H1 (cell line): ENCODE measurements around the gene ACTR2. TPM values are rescaled to one million over a fixed set of nuclear protein-coding genes. Genes with fewer than 3 reads are reported as not detected.

Source experiments
- CTCF ChIA-PET: fragments of 300-600 bp; sonication (Branson Sonifier 250); formaldehyde crosslinking; loops from one replicate; lab custom pipeline; 2021; ENCODE audit not compliant: partially characterized antibody; lab: Charles Lee
- POLR2A ChIA-PET: fragments of 300-600 bp; sonication (Branson Sonifier 250); formaldehyde crosslinking; loops from one replicate; lab custom pipeline; 2021; ENCODE audit warnings: inconsistent platforms; ENCODE audit not compliant: partially characterized antibody; lab: Charles Lee
- DNase-seq, 2 experiments: peaks; one replicate each; pipeline versions ENCODE4 v3.0.0 to v3.0.0-alpha.2; 2010 to 2022; ENCODE audit warnings: low spot score in 2 of 2, low read depth in 1 of 2, mixed read lengths in 1 of 2
- FAIRE-seq: peaks from 2 replicates; lab custom pipeline; 2011; peaks lifted over from hg19 to GRCh38; lab: Jason Lieb, UNC
- H2AFZ ChIP-seq: 2 replicates; pipeline ENCODE4 v1.8.1; 2012; ENCODE audit warnings: low read length, inconsistent platforms
- H2AK5ac ChIP-seq: 2 replicates; pipeline ENCODE4 v1.6.1; 2013; ENCODE audit warnings: low read depth, low read length
- H2BK120ac ChIP-seq: replicated peaks from 2 replicates; pipeline ENCODE3; 2013; ENCODE audit warnings: low read depth, low read length, inconsistent platforms
- H2BK12ac ChIP-seq: 2 replicates; pipeline ENCODE4 v1.6.1; 2013; ENCODE audit warnings: low read depth, low read length
- H2BK15ac ChIP-seq: 2 replicates; pipeline ENCODE4 v1.6.1; 2013; ENCODE audit warnings: low read length
- H2BK20ac ChIP-seq: 2 replicates; pipeline ENCODE4 v1.6.1; 2013; ENCODE audit warnings: low read length
- H2BK5ac ChIP-seq: 2 replicates; pipeline ENCODE4 v1.6.1; 2013; ENCODE audit warnings: low read depth, low read length
- H3K14ac ChIP-seq: 2 replicates; pipeline ENCODE4 v1.6.1; 2013; ENCODE audit warnings: inconsistent platforms; ENCODE audit not compliant: insufficient read length
- H3K18ac ChIP-seq: 2 replicates; pipeline ENCODE4 v1.6.1; 2013; ENCODE audit warnings: low read length; ENCODE audit errors: extremely low read depth
- H3K23ac ChIP-seq: 2 replicates; pipeline ENCODE4 v1.6.1; 2013; ENCODE audit warnings: inconsistent platforms; ENCODE audit not compliant: insufficient read length
- H3K23me2 ChIP-seq: 2 replicates; pipeline ENCODE4 v1.6.1; 2013; ENCODE audit warnings: low read depth, low read length
- H3K27ac ChIP-seq: 2 replicates; pipeline ENCODE4 v1.6.1; 2011; ENCODE audit warnings: low read depth, low read length, inconsistent platforms
- H3K27me3 ChIP-seq, 4 experiments: replicated peaks in 1 of 4; 1 replicate in 1 of 4; 2 replicates in 3 of 4; pipeline versions ENCODE4 v1.6.1 to v1.8.1; 2011 to 2013; ENCODE audit warnings: low read length in 3 of 4, mild to moderate bottlenecking in 3 of 4, inconsistent platforms in 2 of 4, mixed read lengths in 2 of 4, moderate library complexity in 1 of 4; ENCODE audit not compliant: control insufficient read depth in 3 of 4, insufficient read depth in 3 of 4; ENCODE audit errors: extremely low read depth in 1 of 4
- H3K36me3 ChIP-seq, 4 experiments: 2 replicates each; pipeline versions ENCODE4 v1.6.1 to v1.8.1; 2011 to 2013; ENCODE audit warnings: mild to moderate bottlenecking in 4 of 4, low read length in 3 of 4, moderate library complexity in 2 of 4, control low read depth in 1 of 4, inconsistent platforms in 1 of 4; ENCODE audit not compliant: insufficient read depth in 4 of 4, control insufficient read depth in 2 of 4
- H3K4ac ChIP-seq: replicated peaks from 2 replicates; pipeline ENCODE3; 2013; ENCODE audit warnings: low read length, low read depth, mixed read lengths, inconsistent platforms; ENCODE audit not compliant: insufficient read length
- H3K4me1 ChIP-seq, 4 experiments: replicated peaks in 1 of 4; 1 replicate in 1 of 4; 2 replicates in 3 of 4; pipeline versions ENCODE4 v1.6.1 to v1.8.1; 2011 to 2013; ENCODE audit warnings: low read length in 3 of 4, inconsistent platforms in 2 of 4, mixed read lengths in 1 of 4; ENCODE audit not compliant: insufficient read depth in 4 of 4, control insufficient read depth in 3 of 4
- H3K4me2 ChIP-seq, 2 experiments: 2 replicates each; pipeline versions ENCODE4 v1.6.1 to v1.8.1; 2011 to 2013; ENCODE audit warnings: low read depth in 2 of 2, low read length in 2 of 2, control low read depth in 1 of 2, inconsistent platforms in 1 of 2, mild to moderate bottlenecking in 1 of 2; ENCODE audit not compliant: insufficient read depth in 1 of 2
- H3K4me3 ChIP-seq, 4 experiments: fragments of 200-600, 300-600 bp in 1 of 4; sonication (generic), shearing (Covaris generic), sonication (Bioruptor Twin) in 1 of 4; 2 replicates each; pipeline versions ENCODE4 v1.5.1 to v1.8.1; 2011 to 2016; ENCODE audit warnings: low read length in 4 of 4, low read depth in 3 of 4, control low read depth in 2 of 4, inconsistent platforms in 2 of 4, mild to moderate bottlenecking in 2 of 4, mixed read lengths in 1 of 4, moderate library complexity in 1 of 4; ENCODE audit not compliant: insufficient read depth in 2 of 4; ENCODE audit errors: extremely low read depth in 1 of 4
- H3K56ac ChIP-seq: replicated peaks from 2 replicates; pipeline ENCODE3; 2013; ENCODE audit warnings: low read depth, mild to moderate bottlenecking, mixed read lengths, low read length, inconsistent platforms; ENCODE audit not compliant: insufficient read length
- H3K79me1 ChIP-seq: 2 replicates; pipeline ENCODE4 v1.6.1; 2013; ENCODE audit warnings: low read depth, low read length, control low read depth
- H3K79me2 ChIP-seq, 2 experiments: 2 replicates each; pipeline versions ENCODE4 v1.6.1 to v1.8.1; 2012 to 2013; ENCODE audit warnings: low read length in 2 of 2, mild to moderate bottlenecking in 2 of 2, inconsistent platforms in 1 of 2; ENCODE audit not compliant: insufficient read depth in 2 of 2, control insufficient read depth in 1 of 2
- H3K9ac ChIP-seq, 4 experiments: replicated peaks in 1 of 4; 1 replicate in 1 of 4; 2 replicates in 3 of 4; pipeline versions ENCODE4 v1.6.1 to v1.8.1; 2011 to 2013; ENCODE audit warnings: low read depth in 3 of 4, low read length in 3 of 4, control low read depth in 2 of 4, mild to moderate bottlenecking in 2 of 4, moderate library complexity in 2 of 4, inconsistent platforms in 1 of 4; ENCODE audit errors: extremely low read depth in 1 of 4
- H3K9me3 ChIP-seq, 2 experiments: 2 replicates each; pipeline versions ENCODE4 v1.6.1 to v1.8.1; 2012 to 2013; ENCODE audit warnings: mild to moderate bottlenecking in 2 of 2, moderate library complexity in 2 of 2, control low read depth in 1 of 2, inconsistent platforms in 1 of 2, low read depth in 1 of 2, low read length in 1 of 2, mixed read lengths in 1 of 2; ENCODE audit not compliant: insufficient read depth in 2 of 2
- H4K20me1 ChIP-seq, 2 experiments: replicated peaks in 1 of 2; 2 replicates each; pipeline versions ENCODE3 to v1.8.1; 2011 to 2013; ENCODE audit warnings: inconsistent platforms in 2 of 2, low read length in 2 of 2, mild to moderate bottlenecking in 1 of 2; ENCODE audit not compliant: insufficient read depth in 2 of 2, control insufficient read depth in 1 of 2
- H4K5ac ChIP-seq: 2 replicates; pipeline ENCODE4 v1.6.1; 2013; ENCODE audit warnings: low read length, low read depth, mixed read lengths, inconsistent platforms; ENCODE audit not compliant: insufficient read length
- H4K8ac ChIP-seq: 2 replicates; pipeline ENCODE4 v1.8.0; 2013; ENCODE audit warnings: mild to moderate bottlenecking, moderate library complexity, low read length, inconsistent platforms; ENCODE audit not compliant: insufficient read depth; ENCODE audit errors: extremely low read depth
- H4K91ac ChIP-seq: replicated peaks from 2 replicates; pipeline ENCODE3; 2013; ENCODE audit warnings: low read length, mixed read lengths, inconsistent platforms; ENCODE audit not compliant: insufficient read length
- ATF3 ChIP-seq: IDR thresholded peaks from 2 replicates; pipeline ENCODE4 v1.6.1; 2011; ENCODE audit warnings: low read depth, mild to moderate bottlenecking, low read length; ENCODE audit not compliant: insufficient read depth
- BCL11A ChIP-seq, 2 experiments: IDR thresholded peaks; one replicate each; pipeline ENCODE4 v1.6.1; 2011; ENCODE audit warnings: low read depth in 2 of 2, low read length in 2 of 2, mild to moderate bottlenecking in 2 of 2
- JUND ChIP-seq: IDR thresholded peaks from 2 replicates; pipeline ENCODE4 v1.6.1; 2011; ENCODE audit warnings: mild to moderate bottlenecking, improper control_type of control experiment, low read length
- RFX5 ChIP-seq: IDR thresholded peaks from 2 replicates; pipeline ENCODE4 v1.6.1; 2011; ENCODE audit warnings: low read depth, low read length, improper control_type of control experiment, borderline replicate concordance
- RNF2 ChIP-seq: fragments of 200-900, 300-1000 bp; sonication (generic); IDR thresholded peaks from 2 replicates; pipeline ENCODE4 v1.7.1; 2016; ENCODE audit warnings: borderline replicate concordance, low read depth, mild to moderate bottlenecking, antibody characterized with exemption, low read length; ENCODE audit not compliant: poor library complexity, severe bottlenecking; ENCODE audit errors: missing control alignments
- WGBS, 2 experiments: shearing (Covaris generic) in 1 of 2; methylation state at CpG; one replicate each; pipeline versions ENCODE4 v1.1.6 to v1.1.7; 2013 to 2015; ENCODE audit warnings: low lambda C conversion rate in 2 of 2, mixed read lengths in 2 of 2, inconsistent platforms in 1 of 2, low coverage in 1 of 2, missing lambda C conversion rate in 1 of 2; ENCODE audit not compliant: insufficient replicate concordance in 2 of 2, insufficient coverage in 1 of 2, insufficient read length in 1 of 2; ENCODE audit errors: extremely low coverage in 1 of 2, missing lambda C conversion rate in 1 of 2; 5-methylcytosine and 5-hydroxymethylcytosine counted together
- polyA plus RNA-seq, 7 experiments: library from polyadenylated mRNA; depleted of rRNA in 3 of 7; stranded (reverse) in 5 of 7; unstranded in 2 of 7; fragments of >200 nt in 5 of 7; fragments of 200-250 nt in 2 of 7; gene quantifications; 1 replicate in 5 of 7; 2 replicates in 1 of 7; 4 replicates in 1 of 7; pipeline versions ENCODE4 v1.2.1 to v1.2.3, GENCODE V29; 2011 to 2013; ENCODE audit warnings: missing spikeins in 2 of 7, mixed read lengths in 2 of 7
- total RNA-seq: library from RNA; stranded (reverse); fragmentation: NEBNext Ultra II Directional; extraction: Animal tissue kit (Norgen Biotek cat#: 25700); gene quantifications from 2 replicates; pipeline ENCODE4 v1.2.1, GENCODE V29; 2021

Gene ACTR2
- total and polyA plus RNA-seq, 2 of the 8 experiments (the other 6 are each of a cell fraction or from before 2014, with no cell fraction given): 28.3 to 171 TPM

DNA sequence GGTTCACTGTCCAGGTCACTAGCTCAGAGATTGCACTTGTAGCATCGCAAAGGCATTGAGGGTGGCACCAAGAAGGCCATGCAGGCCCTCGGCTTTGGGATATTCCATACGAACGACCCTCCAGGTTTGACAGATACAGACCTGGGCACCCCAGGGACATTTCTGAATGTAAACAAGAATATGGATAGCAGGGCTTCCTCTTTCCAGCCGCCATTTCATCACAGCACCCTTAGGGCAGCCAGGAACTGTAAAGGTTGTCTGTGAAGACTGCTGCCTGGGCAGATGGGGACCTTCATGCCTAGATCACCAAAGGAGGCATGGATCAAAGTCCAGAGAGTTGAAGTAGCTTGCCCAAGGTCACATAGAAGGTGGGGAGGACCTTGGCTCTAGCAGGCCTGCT, 70.5 kb downstream of the ACTR2 start:
- ChIA-PET CTCF (interaction anchor here (1.1 kb wide), 2 partner anchors 19 to 1731 kb away, joined by 3 read pairs; no protein-coding TSS in a partner anchor), POLR2A (no interaction called here)
- Histone ChIP-seq H3K23me2 (no peaks in the 10 kb centered on the region), H3K4me3 (no peak overlapping the region), H3K27ac (no peak overlapping the region), H3K9ac (no peak overlapping the region), H2BK20ac (no peak overlapping the region), H3K9me3 (no peaks in the 10 kb centered on the region), H2BK15ac (no peak overlapping the region), H2BK5ac (no peak overlapping the region), H3K23ac (no peak overlapping the region), H3K27me3 (no peaks in the 10 kb centered on the region; a peak in 1 of 7 replicates), H2BK120ac (no peak overlapping the region), H4K91ac (no peak overlapping the region), H2AFZ (no peak overlapping the region), H3K14ac (no peak overlapping the region), H3K4me2 (no peak overlapping the region), H2BK12ac (no peak overlapping the region), H3K79me2 (no peaks in the 10 kb centered on the region), H3K56ac (no peak overlapping the region), H4K20me1 (no peaks in the 10 kb centered on the region), H3K36me3 (no peaks in the 10 kb centered on the region), H3K4ac (no peak overlapping the region), H4K5ac (no peak overlapping the region), H2AK5ac (no peak overlapping the region), H4K8ac (no peak overlapping the region), H3K4me1 (peaks cover 0 to 22% (median 9%) of the 10 kb centered on the region in 4 experiments; a peak in 5 of 7 replicates), H3K79me1 (no peaks in the 10 kb centered on the region), H3K18ac (no peak overlapping the region)
- DNase-seq (no peak), FAIRE-seq (no peak)
- WGBS, 2 experiments: 98% methylated on average over 5 of the region's 5 CpGs; no CpG with 5 or more reads in 1 of the 2 experiments
- TF ChIP-seq JUND: no peak
- no peak for TF ChIP-seq ATF3
- no peak for TF ChIP-seq BCL11A (IDR thresholded peaks at IDR 0.05; ENCODE audit: low read depth in 2 of 2, low read length in 2 of 2)
- TF ChIP-seq RNF2: no peak
- TF ChIP-seq RFX5: no peak
